Activated T-cell treated with anti-CD3 and anti-CD28 coated beads for 1 hour (primary cell): ENCODE measurements around the gene PPP1R9A.

ENCODE experiments used
- DNase-seq: peaks from one replicate; pipeline ENCODE4 v3.0.0-alpha.2; 2020; ENCODE audit warnings: low read depth

The PPP1R9A gene

GRCh38 chr7:95263785-95264362 is 356.5 kb downstream of the PPP1R9A start:
- DNase-seq, result no peak

GRCh38 chr7:95264363-95264891 is 357.0 kb downstream of the PPP1R9A start:
- DNase-seq, result no peak

GRCh38 chr7:95265634-95266033 is 358.2 kb downstream of the PPP1R9A start:
- DNase-seq, result no peak

- no peak for DNase-seq
Observed at GRCh38 chr7:95267754-95268153, 360.4 kb downstream of the PPP1R9A start.

GRCh38 chr7:95269640-95270039 is 362.2 kb downstream of the PPP1R9A start:
- no peak for DNase-seq

- no peak for DNase-seq
Observed at GRCh38 chr7:95276114-95276513, 368.7 kb downstream of the PPP1R9A start.

- no peak for DNase-seq
Observed at GRCh38 chr7:95279417-95279816, 372.0 kb downstream of the PPP1R9A start.

- no peak for DNase-seq
Observed at GRCh38 chr7:95286096-95286495, 378.7 kb downstream of the PPP1R9A start.

GRCh38 chr7:95290166-95290830 is 382.9 kb downstream of the PPP1R9A start:
- DNase-seq, result no peak

GRCh38 chr7:95295397-95295796 is 388.0 kb downstream of the PPP1R9A start:
- DNase-seq, result no peak

GRCh38 chr7:95296456-95296855 is 389.1 kb downstream of the PPP1R9A start:
- DNase-seq, result no peak

- DNase-seq, result no peak
Observed at GRCh38 chr7:95297041-95297440, 389.6 kb downstream of the PPP1R9A start.

GRCh38 chr7:95298091-95298490 is 390.7 kb downstream of the PPP1R9A start:
- no peak for DNase-seq

GRCh38 chr7:95303013-95303905 is 395.9 kb downstream of the PPP1R9A start:
- no peak for DNase-seq

- DNase-seq, result no peak
Observed at GRCh38 chr7:95304990-95305389, 397.6 kb downstream of the PPP1R9A start.

GRCh38 chr7:95309951-95310350 is 402.6 kb downstream of the PPP1R9A start:
- DNase-seq, result no peak

GRCh38 chr7:95311389-95311788 is 404.0 kb downstream of the PPP1R9A start:
- no peak for DNase-seq

- no peak for DNase-seq
Observed at GRCh38 chr7:95312561-95312960, 405.2 kb downstream of the PPP1R9A start.

- no peak for DNase-seq
Observed at GRCh38 chr7:95316588-95316987, 409.2 kb downstream of the PPP1R9A start.

GRCh38 chr7:95317546-95317945 is 410.2 kb downstream of the PPP1R9A start:
- no peak for DNase-seq

GRCh38 chr7:95317966-95318365 is 410.6 kb downstream of the PPP1R9A start:
- no peak for DNase-seq

- no peak for DNase-seq
Observed at GRCh38 chr7:95318501-95319100, 411.2 kb downstream of the PPP1R9A start.
